Activated CD8-positive, alpha-beta memory T cell treated with anti-CD3 and anti-CD28 coated beads for 24 hours (primary cell): Measurements from ENCODE around the gene VPS37B.
"Not testable (repeated sequence)": the region's sequence is repeated elsewhere in the genome, so short reads cannot be mapped to it uniquely, and the experiment has no call there.

Experiments
- DNase-seq: peaks from one replicate; pipeline ENCODE4 v3.0.0-alpha.2; 2020

Gene VPS37B

GRCh38 chr12:122895704-122896636 is at the start of gene VPS37B:
Gene VPS37B (minus strand): TSS chr12:122896124. CDS start chr12:122896062, 62 bp downstream.
- peak; percentile 95 for DNase-seq

GRCh38 chr12:122944605-122945592 is 49.0 kb upstream of the VPS37B start:
- no peak for DNase-seq

GRCh38 chr12:122943196-122943595 is 47.3 kb upstream of the VPS37B start:
- DNase-seq: no peak

GRCh38 chr12:122942637-122943036 is 46.7 kb upstream of the VPS37B start:
- no peak for DNase-seq

- DNase-seq: not testable (repeated sequence)
Observed at GRCh38 chr12:122941351-122941750, 45.4 kb upstream of the VPS37B start.

- DNase-seq: no peak
Observed at GRCh38 chr12:122939125-122939524, 43.2 kb upstream of the VPS37B start.

GRCh38 chr12:122937622-122938091 is 41.7 kb upstream of the VPS37B start:
- DNase-seq: no peak

GRCh38 chr12:122935318-122935717 is 39.4 kb upstream of the VPS37B start:
- DNase-seq: no peak

GRCh38 chr12:122934722-122935121 is 38.8 kb upstream of the VPS37B start:
- DNase-seq: no peak

- DNase-seq: no peak
Observed at GRCh38 chr12:122932207-122932606, 36.3 kb upstream of the VPS37B start.

- DNase-seq: no peak
Observed at GRCh38 chr12:122929812-122930211, 33.9 kb upstream of the VPS37B start.

GRCh38 chr12:122929148-122929538 is 33.2 kb upstream of the VPS37B start:
- DNase-seq: no peak

- DNase-seq: no peak
Observed at GRCh38 chr12:122928404-122929147, 32.7 kb upstream of the VPS37B start.

- DNase-seq: no peak
Observed at GRCh38 chr12:122927756-122928403, 32.0 kb upstream of the VPS37B start.

- DNase-seq: no peak
Observed at GRCh38 chr12:122921917-122922316, 26.0 kb upstream of the VPS37B start.

GRCh38 chr12:122920687-122921086 is 24.8 kb upstream of the VPS37B start:
- no peak for DNase-seq

GRCh38 chr12:122918827-122919226 is 22.9 kb upstream of the VPS37B start:
- no peak for DNase-seq

- DNase-seq: no peak
Observed at GRCh38 chr12:122917507-122918121, 21.7 kb upstream of the VPS37B start.

- DNase-seq: no peak
Observed at GRCh38 chr12:122909442-122910288, 13.7 kb upstream of the VPS37B start.

- DNase-seq: no peak
Observed at GRCh38 chr12:122908915-122909314, 13.0 kb upstream of the VPS37B start.
